AG10803 (cell line): ENCODE data around the gene SYNJ2.

Experiments used
- DNase-seq: peaks from one replicate; pipeline ENCODE4 v3.0.0; 2010; ENCODE audit warnings: low read depth
- H3K4me3 ChIP-seq: 2 replicates; pipeline ENCODE4 v1.5.1; 2011; ENCODE audit warnings: mild to moderate bottlenecking, low read length, control low read depth
- CTCF ChIP-seq: conservative IDR thresholded peaks from 2 replicates; pipeline ENCODE4 v1.5.1; 2011; ENCODE audit warnings: mild to moderate bottlenecking, low read length, control low read depth, inconsistent platforms

SYNJ2 gene

GRCh38 chr6:158125271-158125670 is 143.6 kb downstream of the SYNJ2 start:
- no peak for TF ChIP-seq CTCF
- no peak for DNase-seq
- H3K4me3 ChIP-seq = no peak overlapping the region

GRCh38 chr6:158131926-158132325 is 150.3 kb downstream of the SYNJ2 start:
- H3K4me3 ChIP-seq = no peak overlapping the region
- peak; percentile 39 for TF ChIP-seq CTCF
- no peak for DNase-seq

- peak; percentile 88 for DNase-seq
- TF ChIP-seq CTCF = no peak
- no peak overlapping the region for H3K4me3 ChIP-seq
These were observed 161.1 kb downstream of the SYNJ2 start for GRCh38 chr6:158142789-158143188.

GRCh38 chr6:158143700-158144099 is 162.0 kb downstream of the SYNJ2 start:
- DNase-seq = peak; percentile 51
- TF ChIP-seq CTCF = peak; percentile 40
- H3K4me3 ChIP-seq = no peak overlapping the region
